Activated T-cell treated with anti-CD3 and anti-CD28 coated beads, Interleukin-2, amount 50 U/mL, for 72 hours (primary cell): Measurements from ENCODE around the gene BORCS8. TPM values are rescaled to one million over a fixed set of nuclear protein-coding genes. Genes with fewer than 3 reads are reported as not detected.
"Not testable (repeated sequence)": the region's sequence is repeated elsewhere in the genome, so short reads cannot be mapped to it uniquely, and the experiment has no call there.

Experiments used
- ATAC-seq, 2 donors: fragments of 150-1000 bp; cut with Tn5 transposase; replicated peaks in 1 of 2; 2 replicates each; pipeline ENCODE4 v1.10.0; 2021; ENCODE audit warnings: moderate library complexity in 2 of 2, mild to moderate bottlenecking in 1 of 2
- DNase-seq, 2 donors: peaks; one replicate each; pipeline ENCODE4 v3.0.0; 2021 to 2022; ENCODE audit warnings: mixed read lengths in 1 of 2
- H3K27ac Mint-ChIP-seq: one replicate; pipeline ENCODE4 v1.8.0; 2022; ENCODE audit warnings: mild to moderate bottlenecking, moderate library complexity, mixed read lengths
- H3K27me3 Mint-ChIP-seq: one replicate; pipeline ENCODE4 v1.8.0; 2022; ENCODE audit warnings: low read depth, mixed read lengths
- H3K36me3 Mint-ChIP-seq, 2 donors: one replicate each; pipeline ENCODE4 v1.8.0; 2022; ENCODE audit warnings: mixed read lengths in 2 of 2, mild to moderate bottlenecking in 1 of 2; ENCODE audit not compliant: insufficient read depth in 2 of 2
- H3K4me1 Mint-ChIP-seq: one replicate; pipeline ENCODE4 v1.8.0; 2022; ENCODE audit warnings: low read depth, mixed read lengths
- H3K4me3 Mint-ChIP-seq, 2 donors: one replicate each; pipeline ENCODE4 v1.8.0; 2022; ENCODE audit warnings: mild to moderate bottlenecking in 2 of 2, mixed read lengths in 2 of 2, moderate library complexity in 2 of 2
- H3K9me3 Mint-ChIP-seq, 2 donors: one replicate each; pipeline ENCODE4 v1.8.0; 2022; ENCODE audit warnings: mixed read lengths in 2 of 2
- total RNA-seq, 2 donors: library from RNA; stranded (reverse); gene quantifications; one replicate each; pipeline ENCODE4 v1.2.3, GENCODE V29; 2022

The BORCS8 gene
- total RNA-seq, 2 donors from 2014 or later, result 10.7 to 16.2 TPM

GRCh38 chr19:19148504-19148903 lies 43.4 kb downstream of the BORCS8 start:
- H3K4me1 Mint-ChIP-seq, H3K36me3 Mint-ChIP-seq, DNase-seq, ATAC-seq, H3K27me3 Mint-ChIP-seq, H3K27ac Mint-ChIP-seq, H3K9me3 Mint-ChIP-seq, H3K4me3 Mint-ChIP-seq: not testable (repeated sequence)

GRCh38 chr19:19147344-19147743 lies 44.6 kb downstream of the BORCS8 start:
- H3K4me1 Mint-ChIP-seq, result no peaks in the 10 kb centered on the region
- ATAC-seq, result no peak
- no peaks in the 10 kb centered on the region for H3K27me3 Mint-ChIP-seq
- no peak for DNase-seq
- no peak overlapping the region for H3K4me3 Mint-ChIP-seq
- H3K9me3 Mint-ChIP-seq, result no peaks in the 10 kb centered on the region
- no peaks in the 10 kb centered on the region for H3K36me3 Mint-ChIP-seq
- no peak overlapping the region for H3K27ac Mint-ChIP-seq

- Mint-ChIP-seq H3K9me3 (no peaks in the 10 kb centered on the region), H3K4me3 (no peak overlapping the region), H3K27ac (no peak overlapping the region), H3K27me3 (no peaks in the 10 kb centered on the region), H3K4me1 (no peaks in the 10 kb centered on the region), H3K36me3 (no peaks in the 10 kb centered on the region)
- ATAC-seq (no peak), DNase-seq (no peak)
Measured at GRCh38 chr19:19146865-19147264, 45.1 kb downstream of the BORCS8 start.

- Mint-ChIP-seq H3K9me3 (no peaks in the 10 kb centered on the region), H3K4me3 (no peak overlapping the region), H3K27ac (no peak overlapping the region), H3K4me1 (no peaks in the 10 kb centered on the region), H3K36me3 (no peaks in the 10 kb centered on the region), H3K27me3 (no peaks in the 10 kb centered on the region)
- peak; percentile 87 to 92 for DNase-seq
- ATAC-seq, result peak; percentile 81 to 83
Measured at GRCh38 chr19:19145684-19146608, 46.0 kb downstream of the BORCS8 start.

GRCh38 chr19:19145281-19145680 lies 46.7 kb downstream of the BORCS8 start:
- Mint-ChIP-seq H3K27me3 (no peaks in the 10 kb centered on the region), H3K9me3 (no peaks in the 10 kb centered on the region), H3K36me3 (no peaks in the 10 kb centered on the region), H3K27ac (no peak overlapping the region), H3K4me3 (no peak overlapping the region), H3K4me1 (no peaks in the 10 kb centered on the region)
- ATAC-seq (peak in 1 of 2 donors; percentile 5), DNase-seq (no peak)

- Mint-ChIP-seq H3K36me3 (peaks cover 0 to 3% of the 10 kb centered on the region in 2 donors), H3K4me3 (no peak overlapping the region), H3K27ac (no peak overlapping the region), H3K9me3 (no peaks in the 10 kb centered on the region), H3K4me1 (peaks cover 13% of the 10 kb centered on the region), H3K27me3 (no peaks in the 10 kb centered on the region)
- ATAC-seq (no peak), DNase-seq (no peak)
Measured at GRCh38 chr19:19142347-19142746, 49.6 kb downstream of the BORCS8 start.

- H3K27me3 Mint-ChIP-seq, result no peaks in the 10 kb centered on the region
- H3K27ac Mint-ChIP-seq, result no peak overlapping the region
- DNase-seq, result no peak
- H3K4me1 Mint-ChIP-seq, result peaks cover 19% of the 10 kb centered on the region
- no peaks in the 10 kb centered on the region for H3K9me3 Mint-ChIP-seq
- no peak overlapping the region for H3K4me3 Mint-ChIP-seq
- no peak for ATAC-seq
- peaks cover 0 to 3% of the 10 kb centered on the region in 2 donors for H3K36me3 Mint-ChIP-seq
Measured at GRCh38 chr19:19140476-19140875, 51.5 kb downstream of the BORCS8 start.

- no peak for DNase-seq
- peaks cover 2 to 5% of the 10 kb centered on the region in 2 donors for H3K36me3 Mint-ChIP-seq
- ATAC-seq, result no peak
- no peak overlapping the region for H3K27ac Mint-ChIP-seq
- H3K9me3 Mint-ChIP-seq, result no peaks in the 10 kb centered on the region
- H3K27me3 Mint-ChIP-seq, result no peaks in the 10 kb centered on the region
- H3K4me1 Mint-ChIP-seq, result peaks cover 24% of the 10 kb centered on the region
- no peak overlapping the region for H3K4me3 Mint-ChIP-seq
Measured at GRCh38 chr19:19139876-19140229, 52.1 kb downstream of the BORCS8 start.

GRCh38 chr19:19138109-19138981 lies 53.6 kb downstream of the BORCS8 start, which contains the start of gene TMEM161A:
Gene TMEM161A, minus strand, starts transcription at chr19:19138478. Its CDS starts 50 bp downstream, at chr19:19138428.
- Mint-ChIP-seq H3K27ac (peak within 1 kb of the TSS; percentile 63), H3K9me3 (no peaks in the 10 kb centered on the region), H3K27me3 (no peaks in the 10 kb centered on the region), H3K36me3 (peaks cover 2 to 9% of the 10 kb centered on the region in 2 donors), H3K4me1 (peaks cover 24% of the 10 kb centered on the region), H3K4me3 (peak within 1 kb of the TSS; percentile 83 to 87)
- peak; percentile 100 for ATAC-seq
- DNase-seq, result peak; percentile 96 to 98

- Mint-ChIP-seq H3K27me3 (no peaks in the 10 kb centered on the region), H3K4me3 (peak overlapping the region; percentile 83 to 87), H3K9me3 (no peaks in the 10 kb centered on the region), H3K4me1 (peaks cover 24% of the 10 kb centered on the region), H3K36me3 (peaks cover 4 to 9% of the 10 kb centered on the region in 2 donors), H3K27ac (peak overlapping the region; percentile 63)
- ATAC-seq (no peak), DNase-seq (no peak)
Measured at GRCh38 chr19:19137556-19138108, 54.3 kb downstream of the BORCS8 start.

- peaks cover 24% of the 10 kb centered on the region for H3K4me1 Mint-ChIP-seq
- not testable (repeated sequence) for H3K9me3 Mint-ChIP-seq, H3K4me3 Mint-ChIP-seq, ATAC-seq, DNase-seq, H3K27ac Mint-ChIP-seq, H3K27me3 Mint-ChIP-seq
- H3K36me3 Mint-ChIP-seq, result peaks cover 7 to 19% of the 10 kb centered on the region in 2 donors
Measured at GRCh38 chr19:19135713-19136112, 56.2 kb downstream of the BORCS8 start.

- Mint-ChIP-seq H3K27ac (no peak overlapping the region), H3K9me3 (peaks cover 0 to 3% of the 10 kb centered on the region in 2 donors), H3K4me3 (no peak overlapping the region), H3K36me3 (peaks cover 7 to 22% of the 10 kb centered on the region in 2 donors), H3K4me1 (peaks cover 24% of the 10 kb centered on the region), H3K27me3 (no peaks in the 10 kb centered on the region)
- ATAC-seq (no peak), DNase-seq (peak; percentile 29 to 47)
Measured at GRCh38 chr19:19134687-19135158, 57.2 kb downstream of the BORCS8 start.
